Measurements from ENCODE around the gene TET3. TPM values are rescaled to one million over a fixed set of nuclear protein-coding genes. Genes with fewer than 3 reads are reported as not detected.

TET3 gene
- total and polyA plus RNA-seq, 2 experiments from 2014 or later = 3.6 to 19.9 TPM

GRCh38 chr2:73961274-73961673 is 23.4 kb upstream of the TET3 start (continued):
- no peak for TF ChIP-seq CTCF (conservative IDR thresholded peaks at IDR 0.05; ENCODE audit: low read depth in 2 of 2)
- no peak for TF ChIP-seq REST (IDR thresholded peaks at IDR 0.05; ENCODE audit: unreplicated experiment)

GRCh38 chr2:73961823-73962615 is 22.7 kb upstream of the TET3 start:
- Mint-ChIP-seq H3K36me3 (ENCODE audit: low read depth) (peaks cover 23% of the 10 kb centered on the region), H3K4me3 (no peak overlapping the region), H3K27me3 (ENCODE audit: insufficient read depth, low read depth, poor library complexity) (peaks cover 3% of the 10 kb centered on the region), H3K27ac (no peak overlapping the region), H3K4me1 (no peaks in the 10 kb centered on the region), H3K9me3 (no peaks in the 10 kb centered on the region; the same call in 1 of the 3 replicates)
- Histone ChIP-seq H3K36me3 (ENCODE audit: insufficient read depth) (peaks cover 19% of the 10 kb centered on the region), H3K9me2 (ENCODE audit: insufficient read depth) (peaks cover 3% of the 10 kb centered on the region; the same call in 1 of the 2 replicates), H3K79me2 (replicated peaks; ENCODE audit: insufficient read depth) (no peaks in the 10 kb centered on the region), H3K27me3 (ENCODE audit: insufficient read depth) (no peaks in the 10 kb centered on the region), H3K4me2 (no peak overlapping the region), H3F3A (replicated peaks; ENCODE audit: low read depth) (no peaks in the 10 kb centered on the region), H3K27ac (ENCODE audit: low read depth) (no peak overlapping the region), H3K4me3 (no peak overlapping the region), H4K20me1 (replicated peaks; ENCODE audit: insufficient read depth) (peaks cover 14% of the 10 kb centered on the region), H2AFZ (no peak overlapping the region), H3K4me1 (ENCODE audit: insufficient read depth) (no peaks in the 10 kb centered on the region)
- peak; percentile 39 to 45; a peak in 3 of 4 replicates for TF ChIP-seq CTCF (conservative IDR thresholded peaks at IDR 0.05; ENCODE audit: low read depth in 2 of 2)
- TF ChIP-seq JUNB (IDR thresholded peaks at IDR 0.05; ENCODE audit: unreplicated experiment) = no peak
- DNase-seq (ENCODE audit: low spot score) (no peak), ATAC-seq (peak; percentile 68)
